GM18498 (cell line): Measurements from ENCODE around the gene C1orf21.

ENCODE experiments used
- ATAC-seq: cut with Tn5 transposase; IDR thresholded peaks from one replicate; pipeline ENCODE4 v1.9.1; 2021; ENCODE audit warnings: mild to moderate bottlenecking, moderate library complexity; ENCODE audit not compliant: unreplicated experiment

C1orf21 gene

GRCh38 chr1:184443201-184443600, 56.4 kb downstream of the C1orf21 start:
- no peak for ATAC-seq

GRCh38 chr1:184443624-184444023, 56.8 kb downstream of the C1orf21 start:
- ATAC-seq = no peak

- ATAC-seq = no peak
Measured at GRCh38 chr1:184445997-184446396, 59.2 kb downstream of the C1orf21 start.

- no peak for ATAC-seq
Measured at GRCh38 chr1:184447651-184448185, 60.9 kb downstream of the C1orf21 start.

GRCh38 chr1:184449916-184450315, 63.1 kb downstream of the C1orf21 start:
- ATAC-seq = no peak

GRCh38 chr1:184455786-184456185, 69.0 kb downstream of the C1orf21 start:
- ATAC-seq = no peak

- no peak for ATAC-seq
Measured at GRCh38 chr1:184456189-184456588, 69.4 kb downstream of the C1orf21 start.

- ATAC-seq = no peak
Measured at GRCh38 chr1:184457500-184457899, 70.7 kb downstream of the C1orf21 start.

GRCh38 chr1:184461321-184461720, 74.5 kb downstream of the C1orf21 start:
- ATAC-seq = no peak

- no peak for ATAC-seq
Measured at GRCh38 chr1:184462155-184462554, 75.3 kb downstream of the C1orf21 start.

GRCh38 chr1:184462990-184463389, 76.2 kb downstream of the C1orf21 start:
- ATAC-seq = no peak

GRCh38 chr1:184463680-184464079, 76.9 kb downstream of the C1orf21 start:
- no peak for ATAC-seq

GRCh38 chr1:184464757-184465156, 77.9 kb downstream of the C1orf21 start:
- no peak for ATAC-seq

- ATAC-seq = no peak
Measured at GRCh38 chr1:184465489-184466146, 78.8 kb downstream of the C1orf21 start.

- no peak for ATAC-seq
Measured at GRCh38 chr1:184467295-184467694, 80.5 kb downstream of the C1orf21 start.

GRCh38 chr1:184469396-184469795, 82.6 kb downstream of the C1orf21 start:
- no peak for ATAC-seq

- ATAC-seq = no peak
Measured at GRCh38 chr1:184471686-184472085, 84.9 kb downstream of the C1orf21 start.

GRCh38 chr1:184472136-184472535, 85.3 kb downstream of the C1orf21 start:
- no peak for ATAC-seq

- no peak for ATAC-seq
Measured at GRCh38 chr1:184473176-184473966, 86.5 kb downstream of the C1orf21 start.

GRCh38 chr1:184476187-184476586, 89.4 kb downstream of the C1orf21 start:
- no peak for ATAC-seq

- ATAC-seq = no peak
Measured at GRCh38 chr1:184479435-184480167, 92.8 kb downstream of the C1orf21 start.
